Calu3 (cell line): ENCODE measurements around the gene ETV5. TPM values are rescaled to one million over a fixed set of nuclear protein-coding genes. Genes with fewer than 3 reads are reported as not detected.

Experiments
- BruUV-seq: library from RNA; stranded (reverse); fragments of 400-500 nt; replicated peaks from 2 replicates; lab custom pipeline; 2021; lab: Mats Ljungman, UMichigan
- CTCF ChIA-PET: fragments of 300-600 bp; sonication (Branson Sonifier 250); formaldehyde crosslinking; loops from one replicate; lab custom pipeline; 2022; ENCODE audit warnings: antibody characterized with exemption; lab: Charles Lee
- DNase-seq: peaks from one replicate; pipeline ENCODE4 v3.0.0; 2022
- H3K27ac Mint-ChIP-seq: one replicate; pipeline ENCODE4 v1.8.0; 2022; ENCODE audit warnings: mixed read lengths; ENCODE audit not compliant: unreplicated experiment
- H3K27me3 Mint-ChIP-seq: one replicate; pipeline ENCODE4 v1.8.0; 2022; ENCODE audit warnings: mixed read lengths; ENCODE audit not compliant: unreplicated experiment
- H3K36me3 Mint-ChIP-seq: one replicate; pipeline ENCODE4 v1.8.0; 2022; ENCODE audit warnings: mild to moderate bottlenecking, moderate library complexity, mixed read lengths; ENCODE audit not compliant: insufficient read depth, unreplicated experiment
- H3K4me1 Mint-ChIP-seq: one replicate; pipeline ENCODE4 v1.8.0; 2022; ENCODE audit warnings: mild to moderate bottlenecking, low read depth, mixed read lengths; ENCODE audit not compliant: unreplicated experiment
- H3K4me3 Mint-ChIP-seq: one replicate; pipeline ENCODE4 v1.8.0; 2022; ENCODE audit warnings: mild to moderate bottlenecking, low read depth, moderate library complexity, mixed read lengths; ENCODE audit not compliant: unreplicated experiment
- H3K9me3 Mint-ChIP-seq: one replicate; pipeline ENCODE4 v1.8.0; 2022; ENCODE audit warnings: low read depth, mixed read lengths; ENCODE audit not compliant: unreplicated experiment
- intact Hi-C: fragments of 100-400 bp; cut with micrococcal nuclease; formaldehyde crosslinking; loops from one replicate; pipeline ENCODE4 v1.10.0; 2022; ENCODE audit not compliant: unreplicated experiment
- total RNA-seq: library from RNA; stranded (reverse); gene quantifications from 2 replicates; pipeline ENCODE4 v1.2.3, GENCODE V29; 2022
- TF ChIP-seq, protein P1 (sequence below): fragments of 200-600 bp; IDR thresholded peaks from one replicate; pipeline ENCODE4 v1.8.0; 2022; ENCODE audit warnings: antibody characterized with exemption; ENCODE audit not compliant: unreplicated experiment

The ETV5 gene
- total RNA-seq, 1 experiment from 2014 or later: 108 TPM

DNA sequence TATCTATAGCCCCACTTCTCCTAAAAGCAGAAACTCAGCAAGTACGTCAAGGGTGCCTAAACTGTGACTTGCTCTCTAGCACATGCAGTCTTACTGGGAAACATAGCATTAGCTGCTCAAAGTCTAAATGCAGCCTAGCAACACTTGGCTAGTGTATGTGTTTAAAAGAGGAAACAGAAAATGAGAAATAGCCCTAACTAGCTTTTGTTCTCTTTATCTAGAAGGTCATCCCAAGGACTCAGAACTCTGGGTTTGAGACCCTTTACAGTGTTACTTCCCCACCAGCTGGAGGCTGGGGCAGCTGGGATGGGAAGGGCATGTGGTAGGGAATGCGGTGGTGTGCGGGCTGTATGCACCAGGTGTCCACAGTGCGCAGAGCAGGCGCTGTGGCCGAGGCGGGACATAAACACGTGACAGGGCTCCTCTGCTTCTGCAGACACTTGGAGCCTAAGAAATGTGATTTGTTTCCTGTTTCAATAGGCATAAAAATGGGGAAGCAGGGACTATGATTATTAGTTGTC lies 13.3 kb downstream of the ETV5 start:
- DNase-seq: no peak
- TF ChIP-seq, protein P1, sequence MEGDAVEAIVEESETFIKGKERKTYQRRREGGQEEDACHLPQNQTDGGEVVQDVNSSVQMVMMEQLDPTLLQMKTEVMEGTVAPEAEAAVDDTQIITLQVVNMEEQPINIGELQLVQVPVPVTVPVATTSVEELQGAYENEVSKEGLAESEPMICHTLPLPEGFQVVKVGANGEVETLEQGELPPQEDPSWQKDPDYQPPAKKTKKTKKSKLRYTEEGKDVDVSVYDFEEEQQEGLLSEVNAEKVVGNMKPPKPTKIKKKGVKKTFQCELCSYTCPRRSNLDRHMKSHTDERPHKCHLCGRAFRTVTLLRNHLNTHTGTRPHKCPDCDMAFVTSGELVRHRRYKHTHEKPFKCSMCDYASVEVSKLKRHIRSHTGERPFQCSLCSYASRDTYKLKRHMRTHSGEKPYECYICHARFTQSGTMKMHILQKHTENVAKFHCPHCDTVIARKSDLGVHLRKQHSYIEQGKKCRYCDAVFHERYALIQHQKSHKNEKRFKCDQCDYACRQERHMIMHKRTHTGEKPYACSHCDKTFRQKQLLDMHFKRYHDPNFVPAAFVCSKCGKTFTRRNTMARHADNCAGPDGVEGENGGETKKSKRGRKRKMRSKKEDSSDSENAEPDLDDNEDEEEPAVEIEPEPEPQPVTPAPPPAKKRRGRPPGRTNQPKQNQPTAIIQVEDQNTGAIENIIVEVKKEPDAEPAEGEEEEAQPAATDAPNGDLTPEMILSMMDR: no peak
- H3K36me3 Mint-ChIP-seq: peaks cover 69% of the 10 kb centered on the region
- no peaks in the 10 kb centered on the region for H3K27me3 Mint-ChIP-seq
- H3K4me1 Mint-ChIP-seq: peaks cover 79% of the 10 kb centered on the region
- H3K9me3 Mint-ChIP-seq: no peaks in the 10 kb centered on the region
- CTCF ChIA-PET: no interaction called here
- BruUV-seq: no TSS peak
- H3K4me3 Mint-ChIP-seq: no peak overlapping the region
- no peak overlapping the region for H3K27ac Mint-ChIP-seq
- intact Hi-C loops: loop anchor here (10.0 kb wide), 1 partner anchor 449 kb away; the partner anchor contains the start of gene CRYGS

DNA sequence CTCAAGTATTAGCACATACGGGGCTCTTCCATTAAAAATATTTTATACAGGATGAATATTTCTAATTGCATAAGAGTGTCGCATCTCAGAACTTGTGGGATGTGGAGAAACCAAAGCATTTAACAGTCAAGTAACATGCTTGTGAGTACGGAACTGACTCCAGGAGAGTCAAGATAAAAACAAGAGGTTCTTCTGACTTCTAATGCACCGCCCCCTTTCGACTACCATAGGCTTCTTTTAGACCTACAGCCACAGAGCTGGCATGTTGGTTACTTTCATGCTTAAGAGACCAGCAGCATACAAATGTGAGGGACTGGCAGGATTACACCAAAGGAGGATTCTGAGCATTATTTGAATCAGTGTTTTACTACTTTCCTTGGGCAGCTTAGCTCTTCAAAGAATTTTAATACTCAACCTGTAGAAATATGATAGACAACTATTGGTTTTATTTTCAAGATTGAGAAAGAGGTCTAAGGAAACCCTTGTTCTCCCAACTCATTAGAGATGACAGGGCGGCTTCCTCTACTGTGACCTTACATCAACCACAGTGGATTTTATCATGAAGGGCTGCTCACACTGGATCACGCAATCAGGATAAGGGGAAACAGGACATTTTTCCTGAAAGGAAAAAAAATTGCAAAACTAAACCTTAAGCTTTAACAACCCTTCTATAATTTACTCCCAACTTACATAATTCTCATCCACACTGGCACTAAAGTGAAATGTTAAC lies 14.0 kb downstream of the ETV5 start:
- H3K36me3 Mint-ChIP-seq: peaks cover 69% of the 10 kb centered on the region
- CTCF ChIA-PET: no interaction called here
- TF ChIP-seq, protein P1: no peak
- DNase-seq: no peak
- H3K4me3 Mint-ChIP-seq: no peak overlapping the region
- no peak overlapping the region for H3K27ac Mint-ChIP-seq
- intact Hi-C loops: loop anchor here (10.0 kb wide), 1 partner anchor 450 kb away; the partner anchor contains the start of gene CRYGS
- peaks cover 71% of the 10 kb centered on the region for H3K4me1 Mint-ChIP-seq
- H3K27me3 Mint-ChIP-seq: no peaks in the 10 kb centered on the region
- H3K9me3 Mint-ChIP-seq: no peaks in the 10 kb centered on the region
- BruUV-seq: no TSS peak

DNA sequence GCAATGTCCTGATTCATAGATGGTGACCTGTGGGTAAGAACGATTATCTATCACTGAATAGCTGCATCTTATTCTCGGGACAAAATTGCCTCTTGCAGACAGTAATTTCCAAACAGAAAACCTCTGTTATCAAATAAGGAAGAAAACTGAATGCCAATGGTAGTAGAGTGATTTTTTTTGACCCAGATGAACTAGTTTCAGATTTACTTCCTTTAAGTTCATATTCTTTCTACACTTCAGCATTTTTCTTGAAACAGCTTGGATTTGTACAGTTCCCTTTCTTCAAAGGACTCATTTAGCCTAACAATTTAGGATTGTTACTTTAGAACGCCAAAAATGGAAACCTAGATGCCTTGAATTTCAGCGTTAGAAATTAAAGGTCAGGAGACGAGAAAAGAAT lies 14.6 kb downstream of the ETV5 start:
- intact Hi-C loops: loop anchor here (10.0 kb wide), 1 partner anchor 451 kb away; the partner anchor contains the start of gene CRYGS
- DNase-seq: no peak
- Mint-ChIP-seq H3K27me3 (no peaks in the 10 kb centered on the region), H3K4me3 (no peak overlapping the region), H3K9me3 (no peaks in the 10 kb centered on the region), H3K4me1 (peaks cover 65% of the 10 kb centered on the region), H3K27ac (no peak overlapping the region), H3K36me3 (peaks cover 69% of the 10 kb centered on the region)
- no TSS peak for BruUV-seq
- TF ChIP-seq, protein P1: no peak
- CTCF ChIA-PET: interaction anchor here (0.8 to 1.2 kb wide), 2 partner anchors 9 to 148 kb away, joined by 6 to 16 read pairs; no protein-coding TSS in a partner anchor

DNA sequence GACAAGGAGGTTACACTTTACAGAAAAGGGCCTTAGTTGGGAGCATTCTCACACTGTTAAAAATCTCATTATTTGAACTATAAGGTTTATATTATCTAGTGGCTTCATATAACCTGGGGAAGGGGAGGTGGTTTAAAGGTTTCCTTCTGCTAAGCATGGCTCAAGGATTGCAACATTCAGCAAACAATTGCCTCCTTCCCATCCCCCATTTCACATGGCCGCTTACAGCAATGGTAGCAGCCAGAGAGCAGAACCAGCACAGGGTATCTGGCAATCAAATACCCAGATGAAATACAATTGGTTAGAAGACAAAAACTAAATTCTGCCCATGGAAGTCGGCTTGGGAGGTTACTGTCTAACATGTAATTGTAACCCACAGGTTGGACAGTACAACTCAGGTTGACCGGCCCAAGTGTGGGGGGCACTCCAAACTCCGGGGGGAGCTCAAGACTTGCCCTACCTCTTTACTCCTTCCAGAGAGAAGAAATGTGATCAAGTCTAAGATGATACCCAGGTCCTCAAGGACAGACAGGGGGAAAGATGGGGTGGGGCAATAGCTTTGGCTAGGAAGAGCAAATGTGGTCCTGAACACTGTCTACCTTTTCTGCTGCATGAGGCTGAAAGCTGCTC lies 15.5 kb downstream of the ETV5 start:
- intact Hi-C loops: loop anchor here (10.0 kb wide), 1 partner anchor 451 kb away; the partner anchor contains the start of gene CRYGS
- Mint-ChIP-seq H3K36me3 (peaks cover 66% of the 10 kb centered on the region), H3K27me3 (no peaks in the 10 kb centered on the region), H3K4me1 (peaks cover 57% of the 10 kb centered on the region), H3K27ac (no peak overlapping the region), H3K9me3 (no peaks in the 10 kb centered on the region), H3K4me3 (no peak overlapping the region)
- TF ChIP-seq, protein P1: no peak
- no TSS peak for BruUV-seq
- peak; percentile 46 for DNase-seq
- CTCF ChIA-PET: interaction anchor here (0.8 to 1.2 kb wide), 3 partner anchors 10 to 149 kb away, joined by 3 to 16 read pairs (median 6); no protein-coding TSS in a partner anchor
